IgD-negative memory B cell (primary cell): ENCODE measurements around the gene DCAF11. TPM values are rescaled to one million over a fixed set of nuclear protein-coding genes. Genes with fewer than 3 reads are reported as not detected.

Source experiments
- H3K27ac Mint-ChIP-seq, 3 donors: one replicate each; pipeline ENCODE4 v1.8.0; 2020 to 2022; ENCODE audit warnings: mild to moderate bottlenecking in 3 of 3, mixed read lengths in 3 of 3, moderate library complexity in 1 of 3
- H3K27me3 Mint-ChIP-seq: one replicate; pipeline ENCODE4 v1.8.0; 2021; ENCODE audit warnings: mixed read lengths
- H3K36me3 Mint-ChIP-seq: one replicate; pipeline ENCODE4 v1.8.0; 2020; ENCODE audit warnings: mild to moderate bottlenecking, mixed read lengths
- H3K4me1 Mint-ChIP-seq, 3 donors: one replicate each; pipeline ENCODE4 v1.8.0; 2020 to 2022; ENCODE audit warnings: mixed read lengths in 3 of 3, mild to moderate bottlenecking in 1 of 3
- H3K4me3 Mint-ChIP-seq, 4 donors: one replicate each; pipeline ENCODE4 v1.8.0; 2020 to 2022; ENCODE audit warnings: mild to moderate bottlenecking in 4 of 4, mixed read lengths in 4 of 4, moderate library complexity in 3 of 4
- H3K9me3 Mint-ChIP-seq, 3 donors: one replicate each; pipeline ENCODE4 v1.8.0; 2020 to 2021; ENCODE audit warnings: mixed read lengths in 3 of 3, mild to moderate bottlenecking in 1 of 3
- polyA plus RNA-seq: library from polyadenylated mRNA; unstranded; fragments of 300-500 nt; fragmentation: Illumina TruSeq; gene quantifications from one replicate; pipeline ENCODE4 v1.2.3, GENCODE V29; 2021

The DCAF11 gene
- polyA plus RNA-seq, 1 donor from 2014 or later = 74.5 TPM

- Mint-ChIP-seq H3K4me1 (peaks cover 17 to 21% (median 20%) of the 10 kb centered on the region in 3 donors), H3K4me3 (peak overlapping the region; percentile 95 to 100 (median 98)), H3K36me3 (peaks cover 2% of the 10 kb centered on the region), H3K27me3 (no peaks in the 10 kb centered on the region), H3K9me3 (no peaks in the 10 kb centered on the region), H3K27ac (peak overlapping the region; percentile 98 to 100 (median 100))
Observed at GRCh38 chr14:24115422-24116127, 998 bp downstream of the DCAF11 start.

- H3K9me3 Mint-ChIP-seq = no peaks in the 10 kb centered on the region
Observed at GRCh38 chr14:24116128-24116814, 1.7 kb downstream of the DCAF11 start.

GRCh38 chr14:24117179-24117578, 2.6 kb downstream of the DCAF11 start:
- Mint-ChIP-seq H3K4me1 (peaks cover 17 to 24% (median 23%) of the 10 kb centered on the region in 3 donors), H3K27ac (no peak overlapping the region), H3K36me3 (peaks cover 2% of the 10 kb centered on the region), H3K4me3 (peak overlapping the region in 1 of 4 donors; percentile 41), H3K9me3 (no peaks in the 10 kb centered on the region), H3K27me3 (no peaks in the 10 kb centered on the region)

More at GRCh38 chr14:24116128-24116814, 1.7 kb downstream of the DCAF11 start:
- Mint-ChIP-seq H3K4me1 (peaks cover 17 to 21% (median 20%) of the 10 kb centered on the region in 3 donors), H3K4me3 (peak overlapping the region; percentile 95 to 100 (median 98)), H3K27ac (peak overlapping the region; percentile 13 to 98 (median 87)), H3K36me3 (peaks cover 2% of the 10 kb centered on the region), H3K27me3 (no peaks in the 10 kb centered on the region)

- Mint-ChIP-seq H3K4me3 (peak overlapping the region in 1 of 4 donors; percentile 73), H3K4me1 (peaks cover 30 to 46% (median 43%) of the 10 kb centered on the region in 3 donors), H3K27me3 (no peaks in the 10 kb centered on the region), H3K36me3 (peaks cover 2% of the 10 kb centered on the region), H3K27ac (peak overlapping the region in 1 of 3 donors; percentile 23), H3K9me3 (no peaks in the 10 kb centered on the region)
Observed at GRCh38 chr14:24119691-24120090, 5.1 kb downstream of the DCAF11 start.

GRCh38 chr14:24121210-24121609, 6.6 kb downstream of the DCAF11 start:
- Mint-ChIP-seq H3K27me3 (no peaks in the 10 kb centered on the region), H3K4me3 (peak overlapping the region in 1 of 4 donors; percentile 44), H3K27ac (peak overlapping the region in 1 of 3 donors; percentile 74), H3K9me3 (no peaks in the 10 kb centered on the region), H3K4me1 (peaks cover 23 to 40% (median 40%) of the 10 kb centered on the region in 3 donors), H3K36me3 (peaks cover 4% of the 10 kb centered on the region)

GRCh38 chr14:24122416-24122815, 7.8 kb downstream of the DCAF11 start:
- H3K4me3 Mint-ChIP-seq = peak overlapping the region; percentile 34 to 88 (median 64)
- peaks cover 4% of the 10 kb centered on the region for H3K36me3 Mint-ChIP-seq
- no peaks in the 10 kb centered on the region for H3K27me3 Mint-ChIP-seq
- H3K4me1 Mint-ChIP-seq = peaks cover 16 to 35% (median 33%) of the 10 kb centered on the region in 3 donors
- peak overlapping the region; percentile 74 to 82 (median 81) for H3K27ac Mint-ChIP-seq
- H3K9me3 Mint-ChIP-seq = no peaks in the 10 kb centered on the region

- Mint-ChIP-seq H3K36me3 (peaks cover 4% of the 10 kb centered on the region), H3K4me3 (peak overlapping the region in 3 of 4 donors; percentile 34 to 88 (median 73)), H3K4me1 (peaks cover 18 to 39% (median 38%) of the 10 kb centered on the region in 3 donors), H3K9me3 (no peaks in the 10 kb centered on the region), H3K27me3 (no peaks in the 10 kb centered on the region), H3K27ac (peak overlapping the region; percentile 74 to 98 (median 81))
Observed at GRCh38 chr14:24122898-24123297, 8.3 kb downstream of the DCAF11 start.

- Mint-ChIP-seq H3K36me3 (peaks cover 4% of the 10 kb centered on the region), H3K27ac (peak overlapping the region; percentile 74 to 98 (median 81)), H3K27me3 (no peaks in the 10 kb centered on the region), H3K9me3 (no peaks in the 10 kb centered on the region), H3K4me3 (peak overlapping the region; percentile 31 to 75 (median 54)), H3K4me1 (peaks cover 20 to 40% (median 36%) of the 10 kb centered on the region in 3 donors)
Observed at GRCh38 chr14:24123424-24124417, 9.1 kb downstream of the DCAF11 start.

- Mint-ChIP-seq H3K4me3 (no peak overlapping the region), H3K36me3 (peaks cover 5% of the 10 kb centered on the region), H3K27ac (peak overlapping the region in 1 of 3 donors; percentile 60), H3K27me3 (no peaks in the 10 kb centered on the region), H3K9me3 (no peaks in the 10 kb centered on the region), H3K4me1 (peaks cover 20 to 41% (median 35%) of the 10 kb centered on the region in 3 donors)
Observed at GRCh38 chr14:24126939-24127338, 12.4 kb downstream of the DCAF11 start.

GRCh38 chr14:24127673-24128072, 13.1 kb downstream of the DCAF11 start:
- Mint-ChIP-seq H3K9me3 (no peaks in the 10 kb centered on the region), H3K4me3 (peak overlapping the region in 1 of 4 donors; percentile 63), H3K4me1 (peaks cover 18 to 43% (median 34%) of the 10 kb centered on the region in 3 donors), H3K27ac (peak overlapping the region in 1 of 3 donors; percentile 60), H3K36me3 (peaks cover 5% of the 10 kb centered on the region), H3K27me3 (no peaks in the 10 kb centered on the region)

GRCh38 chr14:24129410-24129998, 14.9 kb downstream of the DCAF11 start:
- H3K4me1 Mint-ChIP-seq = peaks cover 11 to 30% (median 25%) of the 10 kb centered on the region in 3 donors
- no peaks in the 10 kb centered on the region for H3K9me3 Mint-ChIP-seq
- H3K27ac Mint-ChIP-seq = no peak overlapping the region
- H3K4me3 Mint-ChIP-seq = no peak overlapping the region
- no peaks in the 10 kb centered on the region for H3K27me3 Mint-ChIP-seq
- H3K36me3 Mint-ChIP-seq = peaks cover 5% of the 10 kb centered on the region

- Mint-ChIP-seq H3K27me3 (no peaks in the 10 kb centered on the region), H3K36me3 (peaks cover 3% of the 10 kb centered on the region), H3K9me3 (no peaks in the 10 kb centered on the region), H3K4me1 (peaks cover 9 to 30% (median 24%) of the 10 kb centered on the region in 3 donors), H3K4me3 (peak within 1 kb of the TSS in 1 of 4 donors; percentile 46), H3K27ac (peak within 1 kb of the TSS in 1 of 3 donors; percentile 19)
Observed at GRCh38 chr14:24130380-24130716, 15.8 kb downstream of the DCAF11 start, which contains the start of gene FITM1. TSS of gene FITM1 (plus strand) at chr14:24130659. CDS start at chr14:24131564, 905 bp downstream.

GRCh38 chr14:24130717-24131548, 16.4 kb downstream of the DCAF11 start:
- peaks cover 9 to 30% (median 26%) of the 10 kb centered on the region in 3 donors for H3K4me1 Mint-ChIP-seq
- peak overlapping the region in 1 of 3 donors; percentile 19 for H3K27ac Mint-ChIP-seq
- H3K4me3 Mint-ChIP-seq = peak overlapping the region in 1 of 4 donors; percentile 46
- peaks cover 3% of the 10 kb centered on the region for H3K36me3 Mint-ChIP-seq
- H3K9me3 Mint-ChIP-seq = no peaks in the 10 kb centered on the region
- no peaks in the 10 kb centered on the region for H3K27me3 Mint-ChIP-seq
